Measurements from ENCODE around the gene TFDP2. TPM values are rescaled to one million over a fixed set of nuclear protein-coding genes. Genes with fewer than 3 reads are reported as not detected.

The TFDP2 gene
- total RNA-seq, 1 donor from 2014 or later = 64.5 TPM

DNA sequence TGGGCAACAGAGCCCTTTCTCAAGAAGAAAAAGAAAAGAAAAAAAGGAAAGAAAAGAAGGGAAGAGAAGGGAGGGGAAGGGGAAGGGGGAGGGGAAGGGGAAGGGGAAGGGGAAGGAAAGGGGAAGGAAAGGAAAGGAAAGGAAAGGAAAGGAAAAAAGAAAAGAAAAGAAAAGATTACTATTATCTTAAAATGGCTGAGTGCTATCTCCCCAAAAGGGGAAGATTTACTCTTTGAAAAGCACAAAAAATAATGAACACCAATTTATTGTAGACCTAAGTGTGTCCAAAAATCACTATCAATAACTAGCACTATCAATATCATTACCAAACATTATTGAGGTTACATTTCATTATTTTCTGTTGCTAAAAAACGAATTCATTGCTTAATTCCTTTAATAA, 183.9 kb downstream of the TFDP2 start:
- no peak for DNase-seq (ENCODE audit: low read depth, low spot score)
- TF ChIP-seq, protein P1, sequence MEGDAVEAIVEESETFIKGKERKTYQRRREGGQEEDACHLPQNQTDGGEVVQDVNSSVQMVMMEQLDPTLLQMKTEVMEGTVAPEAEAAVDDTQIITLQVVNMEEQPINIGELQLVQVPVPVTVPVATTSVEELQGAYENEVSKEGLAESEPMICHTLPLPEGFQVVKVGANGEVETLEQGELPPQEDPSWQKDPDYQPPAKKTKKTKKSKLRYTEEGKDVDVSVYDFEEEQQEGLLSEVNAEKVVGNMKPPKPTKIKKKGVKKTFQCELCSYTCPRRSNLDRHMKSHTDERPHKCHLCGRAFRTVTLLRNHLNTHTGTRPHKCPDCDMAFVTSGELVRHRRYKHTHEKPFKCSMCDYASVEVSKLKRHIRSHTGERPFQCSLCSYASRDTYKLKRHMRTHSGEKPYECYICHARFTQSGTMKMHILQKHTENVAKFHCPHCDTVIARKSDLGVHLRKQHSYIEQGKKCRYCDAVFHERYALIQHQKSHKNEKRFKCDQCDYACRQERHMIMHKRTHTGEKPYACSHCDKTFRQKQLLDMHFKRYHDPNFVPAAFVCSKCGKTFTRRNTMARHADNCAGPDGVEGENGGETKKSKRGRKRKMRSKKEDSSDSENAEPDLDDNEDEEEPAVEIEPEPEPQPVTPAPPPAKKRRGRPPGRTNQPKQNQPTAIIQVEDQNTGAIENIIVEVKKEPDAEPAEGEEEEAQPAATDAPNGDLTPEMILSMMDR (conservative IDR thresholded peaks at IDR 0.05) = no peak
- H3K4me1 Mint-ChIP-seq = peaks cover 3% of the 10 kb centered on the region
- H3K36me3 Mint-ChIP-seq (ENCODE audit: low read depth) = peaks cover 9% of the 10 kb centered on the region
- H3K9me3 Mint-ChIP-seq = no peaks in the 10 kb centered on the region
- H3K4me3 Mint-ChIP-seq = no peak overlapping the region
- H3K27ac Mint-ChIP-seq (ENCODE audit: unreplicated experiment) = no peak overlapping the region
- H3K27me3 Mint-ChIP-seq (ENCODE audit: low read depth) = no peaks in the 10 kb centered on the region

DNA sequence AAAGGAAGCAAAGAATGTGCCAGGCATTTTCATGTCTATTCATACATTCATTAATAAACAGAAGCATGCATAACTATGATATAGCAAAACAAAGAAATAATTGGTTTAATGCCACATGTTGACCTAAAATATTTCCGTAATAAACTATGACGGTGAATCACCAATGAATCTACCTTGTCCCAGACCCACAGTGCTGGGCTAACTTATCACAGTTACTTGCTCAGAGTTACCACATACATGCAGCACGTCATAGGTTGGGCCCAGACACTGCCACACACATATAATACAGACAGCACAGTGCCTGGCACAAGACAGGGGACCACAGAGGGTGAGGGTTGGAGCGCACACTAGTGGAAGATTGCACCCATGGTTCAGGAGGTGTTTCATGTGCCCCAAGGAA, 186.0 kb downstream of the TFDP2 start:
- H3K27me3 Mint-ChIP-seq (ENCODE audit: low read depth) = no peaks in the 10 kb centered on the region
- no peak overlapping the region for H3K27ac Mint-ChIP-seq (ENCODE audit: unreplicated experiment)
- H3K4me1 Mint-ChIP-seq = peaks cover 7% of the 10 kb centered on the region
- H3K36me3 Mint-ChIP-seq (ENCODE audit: low read depth) = peaks cover 10% of the 10 kb centered on the region
- TF ChIP-seq, protein P1 (conservative IDR thresholded peaks at IDR 0.05) = no peak
- no peak for DNase-seq (ENCODE audit: low read depth, low spot score)
- H3K4me3 Mint-ChIP-seq = no peak overlapping the region
- H3K9me3 Mint-ChIP-seq = no peaks in the 10 kb centered on the region

DNA sequence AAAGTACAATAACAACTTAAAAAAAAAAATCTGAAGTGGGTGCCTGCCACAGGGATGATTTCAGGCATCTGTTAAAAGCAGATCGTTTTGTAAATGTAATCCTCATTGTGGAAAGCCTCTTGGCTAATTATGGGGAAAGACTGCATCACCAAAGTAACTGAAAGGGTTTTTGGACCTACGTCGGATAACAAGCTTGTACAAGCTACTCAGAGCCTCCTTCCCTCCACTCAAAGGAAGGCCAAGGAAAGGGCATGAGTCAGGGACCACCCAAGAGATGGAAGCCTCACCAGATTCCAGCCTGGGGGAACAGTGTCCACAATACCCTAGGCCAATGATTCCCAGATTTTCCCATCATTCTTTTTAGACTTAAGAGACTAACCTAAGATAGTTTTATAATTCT, 188.6 kb downstream of the TFDP2 start:
- TF ChIP-seq, protein P1 (conservative IDR thresholded peaks at IDR 0.05) = no peak
- H3K9me3 Mint-ChIP-seq = no peaks in the 10 kb centered on the region
- no peak overlapping the region for H3K4me3 Mint-ChIP-seq
- peaks cover 7% of the 10 kb centered on the region for H3K4me1 Mint-ChIP-seq
- DNase-seq (ENCODE audit: low read depth, low spot score) = no peak
- no peaks in the 10 kb centered on the region for H3K27me3 Mint-ChIP-seq (ENCODE audit: low read depth)
- H3K36me3 Mint-ChIP-seq (ENCODE audit: low read depth) = peaks cover 15% of the 10 kb centered on the region
- H3K27ac Mint-ChIP-seq (ENCODE audit: unreplicated experiment) = no peak overlapping the region

DNA sequence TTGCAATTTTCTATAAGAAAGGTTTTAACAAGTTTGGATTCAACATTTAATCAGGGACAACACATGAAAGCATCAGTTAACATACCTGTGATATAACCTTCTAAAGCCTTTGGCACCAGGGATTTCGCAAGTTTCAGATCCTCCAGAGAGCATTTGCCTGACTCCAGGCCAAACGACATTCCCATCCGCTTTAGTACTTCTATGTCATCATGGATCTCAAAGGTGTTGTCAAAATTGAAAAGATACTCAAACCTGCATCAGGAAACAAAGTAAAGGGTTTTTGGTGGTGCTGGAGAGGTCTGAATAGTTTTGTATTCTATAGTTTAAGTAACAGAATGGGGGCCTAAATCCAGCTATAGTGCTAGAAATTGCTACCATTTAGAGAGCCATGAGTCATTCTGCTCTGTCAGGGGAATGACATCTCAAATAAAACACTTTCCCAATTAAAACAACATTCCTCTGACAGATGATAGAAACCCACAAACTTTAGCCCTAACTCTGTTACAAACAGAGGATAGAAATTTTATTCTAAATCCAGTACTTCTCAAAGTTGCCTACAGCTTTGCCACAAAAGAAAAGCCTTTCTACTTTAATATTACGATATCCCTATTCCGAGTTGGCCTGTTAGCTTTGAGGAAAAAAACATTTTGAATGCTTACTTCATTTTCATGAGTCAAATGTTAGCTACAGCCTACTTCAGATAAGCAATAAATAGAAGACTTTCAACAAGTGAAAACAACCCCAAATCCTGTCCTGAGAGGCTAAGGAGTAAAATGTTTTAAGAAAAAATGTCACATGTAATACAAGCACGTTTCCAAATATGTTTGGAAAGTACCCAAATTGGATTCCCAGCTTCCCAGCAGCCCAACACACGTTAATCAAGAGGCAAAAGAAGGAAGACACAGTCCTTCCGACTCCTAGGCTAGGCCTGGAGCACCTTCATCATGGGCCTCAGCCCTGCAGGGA, 189.5 kb downstream of the TFDP2 start:
- Mint-ChIP-seq H3K4me3 (no peak overlapping the region), H3K36me3 (ENCODE audit: low read depth) (peaks cover 18% of the 10 kb centered on the region), H3K27ac (ENCODE audit: unreplicated experiment) (no peak overlapping the region), H3K9me3 (no peaks in the 10 kb centered on the region), H3K4me1 (peaks cover 13% of the 10 kb centered on the region), H3K27me3 (ENCODE audit: low read depth) (no peaks in the 10 kb centered on the region)
- TF ChIP-seq, protein P1 (conservative IDR thresholded peaks at IDR 0.05) = no peak
- no peak for DNase-seq (ENCODE audit: low read depth, low spot score)

DNA sequence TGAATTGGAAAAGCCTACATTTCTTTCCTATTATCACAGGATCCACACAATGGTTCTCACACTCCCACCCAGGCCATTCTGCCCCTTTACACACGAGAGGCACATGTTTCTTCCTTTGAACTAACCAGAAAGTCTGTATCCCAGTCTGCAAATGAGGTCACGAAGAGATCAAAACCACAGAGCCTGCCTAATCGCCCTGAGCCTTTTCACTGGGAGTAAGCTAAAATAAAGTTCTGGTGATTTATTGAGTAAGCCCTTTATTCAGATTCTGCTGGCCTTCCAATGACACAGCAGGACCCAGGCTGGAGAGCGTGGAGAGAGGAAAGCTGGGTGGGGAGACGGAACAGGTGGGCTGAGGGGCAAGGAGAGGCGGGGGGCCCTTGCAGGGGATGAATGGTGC, 194.2 kb downstream of the TFDP2 start:
- H3K4me1 Mint-ChIP-seq = peaks cover 26% of the 10 kb centered on the region
- no peak for DNase-seq (ENCODE audit: low read depth, low spot score)
- peaks cover 11% of the 10 kb centered on the region for H3K36me3 Mint-ChIP-seq (ENCODE audit: low read depth)
- H3K9me3 Mint-ChIP-seq = no peaks in the 10 kb centered on the region
- peak overlapping the region; percentile 71 for H3K27ac Mint-ChIP-seq (ENCODE audit: unreplicated experiment)
- TF ChIP-seq, protein P1 (conservative IDR thresholded peaks at IDR 0.05) = no peak
- peak overlapping the region; percentile 4 for H3K4me3 Mint-ChIP-seq
- no peaks in the 10 kb centered on the region for H3K27me3 Mint-ChIP-seq (ENCODE audit: low read depth)
